Measurements from ENCODE around the gene NRBF2.

GRCh38 chr10:63116452-63117072, 16.6 kb upstream of the NRBF2 start:
- TF ChIP-seq CTCF (conservative IDR thresholded peaks at IDR 0.05; ENCODE audit: low read depth, low read length), result no peak
- TF ChIP-seq EZH2 (IDR thresholded peaks at IDR 0.05; ENCODE audit: borderline replicate concordance, low read depth, low read length, poor library complexity, severe bottlenecking), result no peak
